K562 (cell line): Measurements from ENCODE around the gene LPCAT1. TPM values are rescaled to one million over a fixed set of nuclear protein-coding genes. Genes with fewer than 3 reads are reported as not detected.
A peak's percentile ranks its signal among the peaks of the same experiment; 100 is the strongest.

Experiments used
- ATAC-seq: fragments of 200-7000 bp; cut with Tn5 transposase; 3 replicates; pipeline ENCODE4 v1.9.1; 2020; ENCODE audit warnings: moderate library complexity
- BruUV-seq: library from RNA; stranded (reverse); fragments of 400-500 nt; replicated peaks from 2 replicates; lab custom pipeline; 2021; lab: Mats Ljungman, UMichigan
- CTCF ChIA-PET: fragments of 300-600 bp; formaldehyde crosslinking; extraction: SDS; loops from one replicate; lab custom pipeline; 2021; ENCODE audit warnings: low intra/inter-chr PET ratio; lab: Yijun Ruan, JAX
- POLR2A ChIA-PET: fragments of 300-600, 350-650 bp; sonication (Branson Sonifier 250); formaldehyde crosslinking; extraction: SDS; loops from one replicate; lab custom pipeline; 2021; ENCODE audit warnings: antibody characterized with exemption, inconsistent platforms; lab: Yijun Ruan, JAX
- DNase-seq, 4 experiments: peaks; one replicate each; pipeline versions ENCODE4 v3.0.0 to v3.0.0-alpha.2; 2011 to 2018; ENCODE audit warnings: low spot score in 3 of 4, mixed read lengths in 3 of 4; ENCODE audit errors: extremely low read depth in 1 of 4
- FAIRE-seq: peaks from 2 replicates; lab custom pipeline; 2011; peaks lifted over from hg19 to GRCh38; lab: Jason Lieb, UNC
- H2AFZ ChIP-seq: 2 replicates; pipeline ENCODE4 v1.6.0; 2011; ENCODE audit warnings: low read depth, low read length, control low read depth, inconsistent platforms
- H3K27ac ChIP-seq: fragments of 200-600 bp; 3 replicates; pipeline ENCODE4 v1.8.0; 2011; ENCODE audit warnings: low read depth, mild to moderate bottlenecking, control low read depth, inconsistent platforms, low read length, moderate library complexity, mixed read lengths; ENCODE audit errors: extremely low read depth
- H3K27me3 ChIP-seq, 2 experiments: fragments of 300-600 bp in 1 of 2; 2 replicates in 1 of 2; 3 replicates in 1 of 2; pipeline versions ENCODE4 v1.6.0 to v1.8.0; 2011; ENCODE audit warnings: inconsistent platforms in 2 of 2, low read length in 2 of 2, mild to moderate bottlenecking in 1 of 2, mixed read lengths in 1 of 2, moderate library complexity in 1 of 2; ENCODE audit not compliant: control insufficient read depth in 2 of 2, insufficient read depth in 2 of 2
- H3K36me3 ChIP-seq: fragments of 300-600 bp; 3 replicates; pipeline ENCODE4 v1.8.0; 2011; ENCODE audit warnings: mild to moderate bottlenecking, low read length, inconsistent platforms; ENCODE audit not compliant: control insufficient read depth, insufficient read depth
- H3K4me1 ChIP-seq, 2 experiments: fragments of 200-600 bp in 1 of 2; replicated peaks in 1 of 2; 2 replicates in 1 of 2; 3 replicates in 1 of 2; pipeline versions ENCODE4 v1.5.1 to v1.8.0; 2011; ENCODE audit warnings: inconsistent platforms in 2 of 2, low read length in 2 of 2, mild to moderate bottlenecking in 1 of 2, mixed read lengths in 1 of 2, moderate library complexity in 1 of 2; ENCODE audit not compliant: control insufficient read depth in 2 of 2, insufficient read depth in 2 of 2
- H3K4me2 ChIP-seq: 2 replicates; pipeline ENCODE4 v1.6.1; 2011; ENCODE audit warnings: low read length, control low read depth, inconsistent platforms, mixed read lengths; ENCODE audit not compliant: insufficient read depth
- H3K4me3 ChIP-seq: fragments of 200-600 bp; sonication (generic), shearing (Covaris generic); 2 replicates; pipeline ENCODE4 v1.5.1; 2016; ENCODE audit warnings: control low read depth, inconsistent platforms
- H3K79me2 ChIP-seq: fragments of 200-600 bp; 3 replicates; pipeline ENCODE4 v1.8.0; 2011; ENCODE audit warnings: low read length, inconsistent platforms; ENCODE audit not compliant: control insufficient read depth, insufficient read depth
- H3K9ac ChIP-seq, 2 experiments: 2 replicates each; pipeline versions ENCODE4 v1.6.0 to v1.6.1; 2011; ENCODE audit warnings: low read depth in 2 of 2, low read length in 2 of 2, control low read depth in 1 of 2, inconsistent platforms in 1 of 2, mild to moderate bottlenecking in 1 of 2, mixed read lengths in 1 of 2; ENCODE audit not compliant: insufficient read depth in 1 of 2
- H3K9me1 ChIP-seq: one replicate; pipeline ENCODE4 v1.6.0; 2011; ENCODE audit warnings: inconsistent platforms, mild to moderate bottlenecking, low read length, moderate library complexity; ENCODE audit not compliant: control insufficient read depth, insufficient read depth
- H3K9me3 ChIP-seq: replicated peaks from 2 replicates; pipeline ENCODE4 v1.5.1; 2011; ENCODE audit warnings: low read depth, low read length, inconsistent platforms; ENCODE audit not compliant: control insufficient read depth, insufficient read depth
- H4K20me1 ChIP-seq: replicated peaks from 2 replicates; pipeline ENCODE4 v1.6.1; 2011; ENCODE audit warnings: low read length, inconsistent platforms, mixed read lengths; ENCODE audit not compliant: control insufficient read depth, insufficient read depth
- MAFF ChIP-seq: IDR thresholded peaks from 2 replicates; pipeline ENCODE4 v1.6.1; 2012; ENCODE audit warnings: low read length, improper control_type of control experiment
- MIER1 ChIP-seq: fragments of 450-650 bp; IDR thresholded peaks from 2 replicates; pipeline ENCODE4 v1.6.1; 2016; ENCODE audit warnings: antibody characterized with exemption, mild to moderate bottlenecking, low read depth
- NR2F6 ChIP-seq: fragments of 450-650 bp; formaldehyde crosslinking; IDR thresholded peaks from 2 replicates; pipeline ENCODE4 v1.4.0; 2020; ENCODE audit warnings: mild to moderate bottlenecking
- PPARD ChIP-seq: fragments of 250-450 bp; sonication (Bioruptor Pico); IDR thresholded peaks from 2 replicates; pipeline ENCODE4 v1.8.0; 2022; ENCODE audit warnings: inconsistent platforms, mild to moderate bottlenecking, moderate library complexity
- PTTG1 ChIP-seq: fragments of 450-650 bp; IDR thresholded peaks from 2 replicates; pipeline ENCODE4 v1.6.1; 2016; ENCODE audit warnings: low read depth, mild to moderate bottlenecking, missing genetic modification characterization, missing compliant biosample characterization
- RAD51 ChIP-seq: fragments of 450-650 bp; IDR thresholded peaks from 2 replicates; pipeline ENCODE4 v1.7.1; 2016; ENCODE audit warnings: low read depth, mild to moderate bottlenecking, borderline replicate concordance
- SMC3 ChIP-seq: conservative IDR thresholded peaks from 2 replicates; pipeline ENCODE4 v1.6.1; 2011; ENCODE audit warnings: low read depth, low read length, improper control_type of control experiment; ENCODE audit not compliant: insufficient read depth
- SREBF1 ChIP-seq: fragments of 150-350 bp; IDR thresholded peaks from 2 replicates; pipeline ENCODE4 v1.6.1; 2014; ENCODE audit warnings: antibody characterized with exemption, low read depth, low read length, borderline replicate concordance
- TSC22D4 ChIP-seq: fragments of 450-650 bp; IDR thresholded peaks from 2 replicates; pipeline ENCODE4 v1.6.1; 2016; ENCODE audit warnings: missing genetic modification characterization, missing biosample characterization, control low read depth
- ZNF212 ChIP-seq: fragments of 450-650 bp; formaldehyde crosslinking; IDR thresholded peaks from 2 replicates; pipeline ENCODE4 v1.4.0; 2020; ENCODE audit warnings: mild to moderate bottlenecking
- ZNF354B ChIP-seq: fragments of 250-450 bp; sonication (Bioruptor Pico); IDR thresholded peaks from 2 replicates; pipeline ENCODE4 v1.4.0; 2020
- ZNF644 ChIP-seq: fragments of 200-800 bp; sonication (Bioruptor generic); IDR thresholded peaks from 2 replicates; pipeline ENCODE4 v1.6.1; 2016; ENCODE audit warnings: low read depth, missing genetic modification characterization, missing compliant biosample characterization
- ZNF668 ChIP-seq: fragments of 250-450 bp; sonication (Bioruptor Pico); IDR thresholded peaks from 2 replicates; pipeline ENCODE4 v1.8.0; 2022; ENCODE audit warnings: mild to moderate bottlenecking, inconsistent platforms
- WGBS: fragments of 100-300 bp; shearing (Covaris generic); methylation state at CpG from one replicate; pipeline ENCODE4 v1.1.6; 2016; ENCODE audit warnings: low coverage, mixed read lengths; ENCODE audit not compliant: insufficient coverage; ENCODE audit errors: missing lambda C conversion rate; 5-methylcytosine and 5-hydroxymethylcytosine counted together
- in situ Hi-C: fragments of 300-500 bp; cut with MboI; formaldehyde crosslinking; loops from 4 replicates; pipeline ENCODE4 v1.15.0; 2018; ENCODE audit warnings: inconsistent platforms, mixed read lengths
- intact Hi-C: fragments of 100-400 bp; cut with micrococcal nuclease; formaldehyde crosslinking; loops from 2 replicates; pipeline ENCODE4 v1.14.2; 2022
- polyA plus RNA-seq, 8 experiments: library from polyadenylated mRNA; depleted of rRNA in 4 of 8; stranded (reverse) in 5 of 8; unstranded in 3 of 8; fragments of >200 nt; fragmentation: Nextera tagmentation in 2 of 8; fragmentation: Illumina TruSeq in 1 of 8; extraction: Ambion mirVana in 2 of 8; extraction: Trizol in 1 of 8; gene quantifications; 2 replicates each; pipeline versions ENCODE4 v1.2.1 to v1.2.3, GENCODE V29; 2011 to 2014; ENCODE audit warnings: inconsistent platforms in 1 of 8, missing spikeins in 1 of 8
- total RNA-seq, 7 experiments: library from RNA; depleted of rRNA in 6 of 7; stranded (reverse); fragments of >200 nt in 6 of 7; fragmentation: Illumina TruSeq in 2 of 7; extraction: Trizol in 2 of 7; gene quantifications; 2 replicates each; pipeline versions ENCODE4 v1.2.1 to v1.2.3, GENCODE V29; 2011 to 2021; ENCODE audit warnings: low replicate concordance in 1 of 7
- TF ChIP-seq, protein P1 (sequence below): sonication (generic); formaldehyde crosslinking; IDR thresholded peaks from 2 replicates; pipeline ENCODE4 v1.5.0; 2020; ENCODE audit warnings: missing genetic modification reagents
- TF ChIP-seq, protein P2 (sequence below), 2 experiments: fragments of 450-650 bp; IDR thresholded peaks; 2 replicates each; pipeline ENCODE4 v1.6.1; 2016
- TF ChIP-seq, protein P3 (sequence below): sonication (generic); formaldehyde crosslinking; IDR thresholded peaks from 2 replicates; pipeline ENCODE4 v1.8.1; 2022; ENCODE audit warnings: missing genetic modification reagents

LPCAT1 gene
- total and polyA plus RNA-seq, 9 of the 15 experiments (the other 6 are each of a cell fraction or from before 2014, with no cell fraction given): 0.14 to 18.4 (median 13.9) TPM

DNA sequence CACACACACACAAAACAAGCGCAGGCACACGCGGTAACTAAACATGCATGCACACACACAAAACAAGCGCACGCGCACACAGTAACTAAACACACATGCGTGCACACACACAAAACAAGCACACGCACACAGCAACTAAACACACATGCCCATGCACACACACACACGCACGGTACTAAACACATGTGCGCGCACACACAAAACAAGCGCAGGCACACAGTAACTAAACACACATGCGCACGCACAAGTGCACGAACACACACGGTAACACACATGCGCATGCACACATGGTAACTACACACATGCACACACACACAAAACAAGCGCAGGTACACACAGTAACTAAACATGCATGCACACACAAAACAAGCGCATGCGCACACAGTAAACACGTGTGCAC, 58.6 kb downstream of the LPCAT1 start:
- 92% methylated on average over 22 of the region's 22 CpGs for WGBS
- peak; percentile 37 for FAIRE-seq
- H3K27me3 ChIP-seq: no peaks in the 10 kb centered on the region; a peak in 1 of 5 replicates
- peaks cover 16% of the 10 kb centered on the region for H3K9me3 ChIP-seq
- POLR2A ChIA-PET: no interaction called here
- no peak overlapping the region for H3K4me3 ChIP-seq
- in situ Hi-C loops: no loop called here
- no peak for ATAC-seq
- TF ChIP-seq, protein P1, sequence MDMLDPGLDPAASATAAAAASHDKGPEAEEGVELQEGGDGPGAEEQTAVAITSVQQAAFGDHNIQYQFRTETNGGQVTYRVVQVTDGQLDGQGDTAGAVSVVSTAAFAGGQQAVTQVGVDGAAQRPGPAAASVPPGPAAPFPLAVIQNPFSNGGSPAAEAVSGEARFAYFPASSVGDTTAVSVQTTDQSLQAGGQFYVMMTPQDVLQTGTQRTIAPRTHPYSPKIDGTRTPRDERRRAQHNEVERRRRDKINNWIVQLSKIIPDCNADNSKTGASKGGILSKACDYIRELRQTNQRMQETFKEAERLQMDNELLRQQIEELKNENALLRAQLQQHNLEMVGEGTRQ: no peak
- no peak for TF ChIP-seq SREBF1
- TF ChIP-seq, protein P2, sequence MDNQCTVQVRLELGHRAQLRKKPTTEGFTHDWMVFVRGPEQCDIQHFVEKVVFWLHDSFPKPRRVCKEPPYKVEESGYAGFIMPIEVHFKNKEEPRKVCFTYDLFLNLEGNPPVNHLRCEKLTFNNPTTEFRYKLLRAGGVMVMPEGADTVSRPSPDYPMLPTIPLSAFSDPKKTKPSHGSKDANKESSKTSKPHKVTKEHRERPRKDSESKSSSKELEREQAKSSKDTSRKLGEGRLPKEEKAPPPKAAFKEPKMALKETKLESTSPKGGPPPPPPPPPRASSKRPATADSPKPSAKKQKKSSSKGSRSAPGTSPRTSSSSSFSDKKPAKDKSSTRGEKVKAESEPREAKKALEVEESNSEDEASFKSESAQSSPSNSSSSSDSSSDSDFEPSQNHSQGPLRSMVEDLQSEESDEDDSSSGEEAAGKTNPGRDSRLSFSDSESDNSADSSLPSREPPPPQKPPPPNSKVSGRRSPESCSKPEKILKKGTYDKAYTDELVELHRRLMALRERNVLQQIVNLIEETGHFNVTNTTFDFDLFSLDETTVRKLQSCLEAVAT (IDR thresholded peaks at IDR 0.05): no peak
- TF ChIP-seq SMC3: no peak
- TF ChIP-seq, protein P3, sequence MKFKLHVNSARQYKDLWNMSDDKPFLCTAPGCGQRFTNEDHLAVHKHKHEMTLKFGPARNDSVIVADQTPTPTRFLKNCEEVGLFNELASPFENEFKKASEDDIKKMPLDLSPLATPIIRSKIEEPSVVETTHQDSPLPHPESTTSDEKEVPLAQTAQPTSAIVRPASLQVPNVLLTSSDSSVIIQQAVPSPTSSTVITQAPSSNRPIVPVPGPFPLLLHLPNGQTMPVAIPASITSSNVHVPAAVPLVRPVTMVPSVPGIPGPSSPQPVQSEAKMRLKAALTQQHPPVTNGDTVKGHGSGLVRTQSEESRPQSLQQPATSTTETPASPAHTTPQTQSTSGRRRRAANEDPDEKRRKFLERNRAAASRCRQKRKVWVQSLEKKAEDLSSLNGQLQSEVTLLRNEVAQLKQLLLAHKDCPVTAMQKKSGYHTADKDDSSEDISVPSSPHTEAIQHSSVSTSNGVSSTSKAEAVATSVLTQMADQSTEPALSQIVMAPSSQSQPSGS (CRISPR knock-in tag): no peak
- TF ChIP-seq RAD51: no peak
- TF ChIP-seq PTTG1 (tag): no peak
- TF ChIP-seq ZNF644: no peak
- no peak for TF ChIP-seq ZNF212 (CRISPR knock-in tag)
- TF ChIP-seq ZNF354B (CRISPR knock-in tag): no peak
- TF ChIP-seq ZNF668 (CRISPR knock-in tag): no peak
- no peak for TF ChIP-seq TSC22D4
- TF ChIP-seq NR2F6 (CRISPR knock-in tag): no peak
- TF ChIP-seq MIER1: no peak
- no peak for TF ChIP-seq MAFF
- TF ChIP-seq PPARD: no peak
- TF ChIP-seq, all 486 proteins: peak for 0
- Histone ChIP-seq H3K4me2 (no peak overlapping the region), H3K9ac (no peak overlapping the region), H2AFZ (no peak overlapping the region), H3K27ac (no peak overlapping the region), H3K36me3 (no peaks in the 10 kb centered on the region; the same call in 2 of the 3 replicates), H4K20me1 (no peaks in the 10 kb centered on the region), H3K79me2 (no peaks in the 10 kb centered on the region), H3K4me1 (peaks cover 0 to 17% of the 10 kb centered on the region in 2 experiments; a peak in 1 of 5 replicates), H3K9me1 (no peaks in the 10 kb centered on the region)
- BruUV-seq: no TSS peak
- DNase-seq: no peak
- intact Hi-C loops: no loop called here
- CTCF ChIA-PET: interaction anchor here (0.5 kb wide), 1 partner anchor 217 kb away, joined by 4 read pairs; no protein-coding TSS in a partner anchor
